LNCAP (cell line): ENCODE results near the gene DHX15.

Experiments
- CTCF ChIP-seq: fragments of 450-650 bp; IDR thresholded peaks from 2 replicates; pipeline ENCODE4 v1.5.1; 2017; ENCODE audit warnings: mild to moderate bottlenecking

The DHX15 gene

DNA sequence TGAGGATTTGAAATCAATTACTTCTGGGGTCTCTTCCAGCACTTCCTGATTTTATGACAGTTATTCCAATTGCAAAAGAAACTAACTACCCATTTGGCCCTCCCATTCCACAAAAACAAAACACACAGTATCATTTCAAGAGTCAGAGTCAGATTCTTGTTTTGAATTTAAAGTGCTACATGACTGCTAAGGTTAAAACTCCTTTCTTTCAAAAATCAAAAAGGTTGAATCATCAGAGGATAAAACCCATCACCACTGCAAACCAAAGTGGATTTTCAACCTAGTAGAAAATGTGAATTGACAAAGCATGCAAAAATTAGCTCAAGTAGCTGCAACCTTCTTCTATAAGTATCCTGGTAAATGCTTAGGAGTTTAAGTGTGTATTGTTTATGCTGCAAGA is 67.4 kb downstream of the DHX15 start:
- TF ChIP-seq CTCF, result no peak

- no peak for TF ChIP-seq CTCF
These were observed 68.7 kb downstream of the DHX15 start for GRCh38 chr4:24515698-24516097.

DNA sequence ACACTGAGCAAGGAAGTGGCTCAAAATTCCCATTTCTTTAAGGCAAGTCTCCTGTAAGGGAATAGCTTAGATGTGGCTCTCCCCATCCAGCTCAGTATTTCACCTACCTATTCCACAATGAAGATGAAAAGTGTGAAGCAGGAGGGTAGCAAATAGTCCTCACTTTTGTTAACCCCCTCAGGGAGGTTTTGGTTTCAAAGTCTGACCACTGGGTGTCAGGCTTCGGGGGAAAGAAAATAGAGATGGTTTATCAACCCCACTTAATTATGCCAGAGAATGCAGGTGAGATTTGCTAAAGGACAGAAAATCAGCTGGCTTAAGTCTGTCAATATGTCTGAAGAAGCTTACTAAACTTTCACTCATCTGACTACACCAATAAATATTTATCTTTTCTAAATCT is 69.5 kb downstream of the DHX15 start:
- TF ChIP-seq CTCF, result peak; percentile 30; the same call in 1 of the 2 replicates

DNA sequence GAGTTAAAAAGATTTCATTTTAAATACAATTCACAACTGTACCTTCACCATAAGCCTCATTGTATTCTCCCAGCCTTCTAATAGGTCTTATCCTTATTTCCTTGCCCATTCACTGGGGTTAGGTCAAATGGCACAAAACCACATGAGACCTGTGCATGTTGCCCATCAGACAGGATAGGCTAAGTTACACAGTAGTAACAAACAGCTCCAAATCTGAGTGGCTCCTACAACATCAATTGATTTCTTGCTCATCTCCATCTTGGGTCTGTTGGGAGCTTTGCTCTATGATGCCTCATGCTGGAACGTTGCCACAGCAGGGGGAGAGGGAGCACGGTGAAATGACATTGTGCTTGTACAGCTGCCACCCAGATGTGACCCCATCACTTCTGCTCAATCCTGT is 70.6 kb downstream of the DHX15 start:
- no peak for TF ChIP-seq CTCF

DNA sequence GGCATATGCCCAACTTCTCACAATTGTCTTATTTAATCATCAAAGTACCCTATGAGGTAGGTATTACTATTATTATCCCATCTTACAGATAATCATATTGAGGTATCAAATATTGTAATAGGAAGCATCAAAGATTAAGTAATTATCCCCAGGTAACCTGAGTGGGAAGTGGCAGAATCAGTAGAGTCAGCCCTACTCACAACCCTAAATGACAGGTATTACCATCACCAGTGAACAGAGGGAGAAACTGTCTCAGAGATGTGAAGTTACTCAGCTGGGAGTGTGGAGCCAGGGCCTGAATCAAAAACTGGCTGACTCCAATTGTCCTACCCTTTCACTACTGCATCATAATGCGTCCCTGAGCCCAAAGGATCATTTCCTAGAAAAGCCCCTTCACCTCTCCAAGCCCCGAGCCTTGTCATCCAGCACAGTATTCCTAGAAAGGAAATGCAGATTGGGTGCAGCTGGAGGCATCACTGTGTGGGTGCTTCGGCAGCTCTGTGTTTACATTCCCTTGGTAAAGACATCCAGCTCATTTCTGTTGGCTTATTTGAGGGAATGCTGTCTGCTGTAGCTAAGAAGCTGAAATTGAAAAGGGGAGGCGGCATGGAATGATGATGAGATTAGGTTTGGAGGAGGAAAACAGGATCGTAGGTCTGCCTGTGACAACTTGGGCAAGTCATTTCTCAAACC is 72.8 kb downstream of the DHX15 start:
- TF ChIP-seq CTCF, result no peak

DNA sequence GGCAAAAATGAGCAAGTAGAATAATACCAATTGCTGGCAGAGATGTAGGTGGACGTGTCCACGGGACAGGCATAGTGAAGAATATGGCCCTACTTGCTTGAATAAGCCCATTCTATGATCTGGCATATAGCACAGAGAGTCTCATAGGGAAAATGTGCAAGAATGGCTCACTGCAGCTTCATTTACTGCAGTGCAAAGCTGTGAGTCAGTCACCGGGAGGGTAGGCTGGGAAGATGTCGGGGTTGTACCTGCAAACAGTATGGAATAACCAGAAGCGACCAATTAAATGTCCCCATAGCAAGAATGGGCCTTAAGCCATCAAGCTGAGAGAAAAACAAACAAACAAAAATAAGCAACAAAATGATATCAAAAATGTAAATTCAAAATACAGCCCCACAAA is 74.3 kb downstream of the DHX15 start:
- no peak for TF ChIP-seq CTCF

GRCh38 chr4:24508541-24508940 is 75.8 kb downstream of the DHX15 start:
- no peak for TF ChIP-seq CTCF

DNA sequence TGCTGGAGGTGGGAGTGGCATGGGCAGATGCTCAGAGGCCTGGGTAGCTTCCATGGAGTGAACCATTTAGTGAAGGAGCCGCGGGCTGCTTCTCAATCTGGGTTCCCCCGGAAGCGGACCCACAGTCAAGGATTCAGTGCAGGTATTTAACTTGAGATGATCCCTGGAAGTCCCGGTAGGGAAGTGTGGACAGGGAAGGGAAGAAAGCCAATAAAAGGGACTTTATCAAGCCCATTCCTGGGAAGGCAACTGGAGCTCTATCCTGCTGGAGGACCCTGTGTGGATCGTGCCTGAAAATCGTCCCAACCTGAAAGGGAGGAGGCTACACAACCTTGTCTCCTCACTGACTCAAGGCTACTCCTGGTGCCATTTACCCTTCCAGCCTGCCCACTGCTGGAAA is 76.9 kb downstream of the DHX15 start:
- no peak for TF ChIP-seq CTCF
